ENCODE results near the gene ZNF641. TPM values are rescaled to one million over a fixed set of nuclear protein-coding genes. Genes with fewer than 3 reads are reported as not detected.

The ZNF641 gene
- total RNA-seq, 1 donor = 16.8 TPM

DNA sequence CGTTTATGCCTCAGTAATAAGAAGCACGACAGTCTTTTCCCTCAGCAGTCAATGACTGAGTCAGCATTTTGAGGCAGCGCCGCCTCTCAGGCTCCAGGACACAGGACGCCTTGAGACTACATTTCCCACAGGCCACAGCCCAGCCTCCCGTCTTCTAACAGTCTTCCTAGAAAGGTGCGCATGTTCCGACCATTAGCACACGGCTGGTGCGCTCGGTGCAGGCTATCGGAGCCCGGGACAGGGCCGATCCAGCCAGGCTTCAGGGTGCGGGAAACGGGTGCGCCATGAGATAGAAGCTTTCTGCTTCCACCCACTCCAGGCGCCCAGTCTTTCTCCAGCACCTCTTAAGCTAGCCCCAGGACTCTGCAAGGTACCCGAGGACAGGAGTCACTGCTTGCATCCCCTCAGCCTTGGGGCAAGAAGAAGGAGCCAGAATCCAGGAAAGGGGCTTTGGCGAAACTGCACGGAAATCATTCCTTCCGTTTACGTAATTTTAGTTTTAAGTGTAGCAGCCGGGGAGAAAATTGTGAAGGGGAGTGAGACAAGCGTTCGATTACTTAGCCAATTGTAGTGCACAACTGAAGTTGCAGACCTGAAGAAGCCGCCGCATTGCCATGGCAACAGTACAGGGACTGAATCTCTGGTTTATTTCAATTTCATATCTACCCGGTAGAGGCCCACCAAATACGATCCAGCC, 54.0 kb downstream of the ZNF641 start:
- peak overlapping the region; percentile 64 for H3K4me3 ChIP-seq (ENCODE audit: low read depth, low read length)

DNA sequence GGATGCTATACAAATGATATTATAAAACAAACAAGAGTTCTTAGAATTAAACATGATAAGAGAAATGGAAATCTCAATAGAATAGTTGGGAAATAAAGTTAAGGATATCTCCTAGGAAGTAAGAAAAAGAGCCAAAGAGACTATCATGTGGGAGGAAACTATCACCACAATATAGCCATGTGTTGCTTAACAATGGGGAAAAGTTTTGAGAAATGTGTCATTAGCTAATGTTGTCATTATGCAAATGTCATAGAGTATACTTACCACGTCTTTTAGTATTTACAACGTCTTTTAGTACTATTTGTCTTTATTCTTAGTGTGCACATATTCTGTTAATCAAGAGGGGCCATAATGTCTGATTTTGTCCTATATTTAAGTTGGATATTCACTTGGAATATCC, 58.7 kb downstream of the ZNF641 start:
- DNase-seq (ENCODE audit: low read depth) = peak; percentile 13
- TF ChIP-seq, protein P1, sequence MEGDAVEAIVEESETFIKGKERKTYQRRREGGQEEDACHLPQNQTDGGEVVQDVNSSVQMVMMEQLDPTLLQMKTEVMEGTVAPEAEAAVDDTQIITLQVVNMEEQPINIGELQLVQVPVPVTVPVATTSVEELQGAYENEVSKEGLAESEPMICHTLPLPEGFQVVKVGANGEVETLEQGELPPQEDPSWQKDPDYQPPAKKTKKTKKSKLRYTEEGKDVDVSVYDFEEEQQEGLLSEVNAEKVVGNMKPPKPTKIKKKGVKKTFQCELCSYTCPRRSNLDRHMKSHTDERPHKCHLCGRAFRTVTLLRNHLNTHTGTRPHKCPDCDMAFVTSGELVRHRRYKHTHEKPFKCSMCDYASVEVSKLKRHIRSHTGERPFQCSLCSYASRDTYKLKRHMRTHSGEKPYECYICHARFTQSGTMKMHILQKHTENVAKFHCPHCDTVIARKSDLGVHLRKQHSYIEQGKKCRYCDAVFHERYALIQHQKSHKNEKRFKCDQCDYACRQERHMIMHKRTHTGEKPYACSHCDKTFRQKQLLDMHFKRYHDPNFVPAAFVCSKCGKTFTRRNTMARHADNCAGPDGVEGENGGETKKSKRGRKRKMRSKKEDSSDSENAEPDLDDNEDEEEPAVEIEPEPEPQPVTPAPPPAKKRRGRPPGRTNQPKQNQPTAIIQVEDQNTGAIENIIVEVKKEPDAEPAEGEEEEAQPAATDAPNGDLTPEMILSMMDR (IDR thresholded peaks at IDR 0.05; ENCODE audit: insufficient read depth, low read depth, low read length) = no peak
- no peak overlapping the region for H3K4me3 ChIP-seq (ENCODE audit: low read depth, low read length)

More for the DNA sequence above, 54.0 kb downstream of the ZNF641 start:
- TF ChIP-seq, protein P1 (IDR thresholded peaks at IDR 0.05; ENCODE audit: insufficient read depth, low read depth, low read length) = no peak
- DNase-seq (ENCODE audit: low read depth) = peak; percentile 76

DNA sequence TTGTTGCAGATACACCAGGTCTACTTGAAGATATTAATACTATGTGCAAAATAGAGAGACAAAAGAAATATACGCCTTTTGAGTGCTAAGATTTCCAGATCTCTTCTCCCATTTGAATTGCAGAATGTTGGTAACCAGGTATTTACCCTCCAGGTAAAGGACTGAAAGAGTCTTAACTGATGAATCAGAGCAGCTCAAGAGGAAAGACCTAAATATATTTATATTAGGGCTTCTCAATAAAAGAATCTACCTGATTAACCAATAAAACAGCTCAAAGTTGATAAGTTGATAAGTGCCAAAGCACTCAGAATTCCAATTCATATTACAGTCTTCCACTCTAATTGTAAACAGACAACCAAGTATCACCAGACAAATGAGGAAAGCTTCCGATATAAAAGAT, 59.2 kb downstream of the ZNF641 start:
- TF ChIP-seq, protein P1 (IDR thresholded peaks at IDR 0.05; ENCODE audit: insufficient read depth, low read depth, low read length) = no peak
- H3K4me3 ChIP-seq (ENCODE audit: low read depth, low read length) = no peak overlapping the region
- DNase-seq (ENCODE audit: low read depth) = no peak

DNA sequence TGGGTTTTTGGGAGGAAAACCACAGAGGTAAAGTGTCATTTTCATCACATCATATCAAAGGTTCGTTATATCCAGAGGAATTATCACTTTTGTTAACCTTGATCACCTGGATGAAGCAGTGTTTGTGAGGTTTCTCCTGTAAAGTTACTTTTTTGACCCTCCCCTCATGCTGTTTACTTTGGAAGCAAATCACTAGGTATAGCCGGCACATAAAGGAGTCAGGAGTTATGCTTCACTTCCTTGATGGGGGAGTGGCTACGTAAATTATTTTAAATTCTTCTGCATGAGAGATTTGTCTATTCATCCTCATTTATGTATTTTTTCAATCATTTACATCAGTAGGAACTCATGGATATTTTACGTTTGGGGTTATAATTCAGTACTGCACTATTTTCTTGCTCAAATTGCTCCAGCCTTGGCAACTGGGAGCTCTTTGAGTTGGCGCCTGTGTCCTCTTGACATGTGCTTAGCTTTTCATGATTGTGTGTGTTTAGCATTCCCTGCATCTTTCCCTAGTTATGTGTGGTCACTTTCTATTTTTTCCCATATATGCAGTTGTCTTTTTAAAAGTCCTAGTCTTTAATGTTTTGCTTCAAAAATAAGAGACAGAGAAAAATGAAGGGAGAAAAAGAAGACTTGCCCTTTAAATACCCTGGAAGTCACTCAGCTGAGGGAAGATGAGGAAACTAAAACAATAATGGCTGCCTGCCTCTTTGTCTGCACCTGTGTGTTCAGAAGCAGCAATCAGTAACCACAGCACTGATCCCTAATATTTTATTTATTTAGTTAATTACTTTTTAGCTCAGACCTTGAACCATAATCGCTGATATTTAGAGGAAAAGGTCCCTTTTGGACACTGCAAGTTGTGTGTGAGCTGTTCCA, 62.1 kb downstream of the ZNF641 start:
- DNase-seq (ENCODE audit: low read depth) = no peak
- TF ChIP-seq, protein P1 (IDR thresholded peaks at IDR 0.05; ENCODE audit: insufficient read depth, low read depth, low read length) = no peak
- no peak overlapping the region for H3K4me3 ChIP-seq (ENCODE audit: low read depth, low read length)

Small RNAs within 50 kb of the gene (small RNA-seq; reads per million reads assigned to genes)
- gene AC024257.2 = not detected

Other genes starting within 250 kb of the ZNF641 start
- gene SENP1, start 244.8 kb downstream of the ZNF641 start, total RNA-seq = 28.3 and 35.8 TPM in 2 replicates
- 54.4 and 83.8 TPM in 2 replicates for gene PFKM, start 231.6 kb downstream of the ZNF641 start, total RNA-seq
- 23.7 and 27.4 TPM in 2 replicates for gene ASB8, start 193.4 kb downstream of the ZNF641 start, total RNA-seq
- 0.32 and 0.43 TPM in 2 replicates for gene CCDC184, start 167.3 kb downstream of the ZNF641 start, total RNA-seq
- not detected in 2 replicates for gene OR10AD1, start 147.6 kb downstream of the ZNF641 start, total RNA-seq
- not detected in 2 replicates for gene ANP32D, start 121.6 kb upstream of the ZNF641 start, total RNA-seq
- gene C12orf54, start 131.6 kb upstream of the ZNF641 start, total RNA-seq = not detected in 2 replicates
- not detected in 2 replicates for gene OR8S1, start 174.7 kb upstream of the ZNF641 start, total RNA-seq
- not detected in 2 replicates for gene LALBA, start 219.1 kb upstream of the ZNF641 start, total RNA-seq